ENCODE results near the gene MINDY4. TPM values are rescaled to one million over a fixed set of nuclear protein-coding genes. Genes with fewer than 3 reads are reported as not detected.

The MINDY4 gene
- polyA plus RNA-seq, 3 donors, result 0.15 to 0.17 TPM; not detected in 1

GRCh38 chr7:30899066-30899465, 127.8 kb downstream of the MINDY4 start:
- Histone ChIP-seq H4K20me1 (ENCODE audit: insufficient read depth, low read length) (no peaks in the 10 kb centered on the region), H3K4me3 (replicated peaks in 1 of 3; ENCODE audit: low read depth in 2 of 3, low read length in 3 of 3) (no peak overlapping the region), H3K27me3 (ENCODE audit: control insufficient read depth in 2 of 2, insufficient read depth in 2 of 2, low read length in 2 of 2) (no peaks in the 10 kb centered on the region), H3K9me3 (replicated peaks in 1 of 2; ENCODE audit: control insufficient read depth in 1 of 2, insufficient read depth in 1 of 2, low read length in 2 of 2) (no peaks in the 10 kb centered on the region), H2AFZ (ENCODE audit: insufficient read depth, low read depth, low read length, poor library complexity, severe bottlenecking) (no peak overlapping the region), H3K9ac (ENCODE audit: insufficient read depth, low read length, poor library complexity, severe bottlenecking) (no peak overlapping the region), H3K36me3 (replicated peaks in 1 of 2; ENCODE audit: control insufficient read depth in 1 of 2, insufficient read depth in 2 of 2, low read length in 2 of 2) (no peaks in the 10 kb centered on the region), H3K4me1 (ENCODE audit: control insufficient read depth in 1 of 2, insufficient read depth in 2 of 2, low read length in 2 of 2) (no peaks in the 10 kb centered on the region), H3K4me2 (replicated peaks; ENCODE audit: extremely low read depth, low read length, poor library complexity, severe bottlenecking) (no peak overlapping the region), H3K27ac (ENCODE audit: low read depth in 1 of 2, low read length in 2 of 2) (no peak overlapping the region), H3K79me2 (ENCODE audit: insufficient read depth, low read length) (no peaks in the 10 kb centered on the region)
- intact Hi-C loops (cut with micrococcal nuclease), result no loop called here
- Mint-ChIP-seq H3K4me1 (no peaks in the 10 kb centered on the region), H3K27ac (peak overlapping the region in 1 of 7 donors; percentile 85), H3K36me3 (no peaks in the 10 kb centered on the region), H3K4me3 (no peak overlapping the region), H3K9me3 (peaks cover 0 to 2% (median 0%) of the 10 kb centered on the region in 7 donors), H3K27me3 (ENCODE audit: low read depth in 3 of 3) (peaks cover 3 to 4% (median 3%) of the 10 kb centered on the region in 3 donors)
- no peak for DNase-seq
- no peak for TF ChIP-seq CTCF (IDR thresholded peaks at IDR 0.05)
- 86% methylated on average over 2 of the region's 7 CpGs for WGBS (ENCODE audit: insufficient coverage)

GRCh38 chr7:30899630-30900029, 128.4 kb downstream of the MINDY4 start:
- H3K27ac ChIP-seq (ENCODE audit: low read depth in 1 of 2, low read length in 2 of 2), result no peak overlapping the region
- H2AFZ ChIP-seq (ENCODE audit: insufficient read depth, low read depth, low read length, poor library complexity, severe bottlenecking), result no peak overlapping the region
- H3K27me3 Mint-ChIP-seq (ENCODE audit: low read depth in 3 of 3), result peaks cover 3 to 4% (median 3%) of the 10 kb centered on the region in 3 donors
- peak overlapping the region in 1 of 7 donors; percentile 38 for H3K27ac Mint-ChIP-seq
- no peak overlapping the region for H3K4me3 ChIP-seq (replicated peaks in 1 of 3; ENCODE audit: low read depth in 2 of 3, low read length in 3 of 3)
- no peaks in the 10 kb centered on the region for H3K27me3 ChIP-seq (ENCODE audit: control insufficient read depth in 2 of 2, insufficient read depth in 2 of 2, low read length in 2 of 2)
- 90% methylated on average over 4 of the region's 6 CpGs for WGBS (ENCODE audit: insufficient coverage)
- H3K36me3 ChIP-seq (replicated peaks in 1 of 2; ENCODE audit: control insufficient read depth in 1 of 2, insufficient read depth in 2 of 2, low read length in 2 of 2), result no peaks in the 10 kb centered on the region
- H3K4me3 Mint-ChIP-seq, result no peak overlapping the region
- no peaks in the 10 kb centered on the region for H3K4me1 ChIP-seq (ENCODE audit: control insufficient read depth in 1 of 2, insufficient read depth in 2 of 2, low read length in 2 of 2)
- H3K9ac ChIP-seq (ENCODE audit: insufficient read depth, low read length, poor library complexity, severe bottlenecking), result no peak overlapping the region
- no peaks in the 10 kb centered on the region for H3K36me3 Mint-ChIP-seq
- no peak overlapping the region for H3K4me2 ChIP-seq (replicated peaks; ENCODE audit: extremely low read depth, low read length, poor library complexity, severe bottlenecking)
- no peaks in the 10 kb centered on the region for H3K4me1 Mint-ChIP-seq
- H3K9me3 Mint-ChIP-seq, result peaks cover 0 to 2% (median 0%) of the 10 kb centered on the region in 7 donors
- DNase-seq, result no peak
- intact Hi-C loops (cut with micrococcal nuclease), result no loop called here
- H3K9me3 ChIP-seq (replicated peaks in 1 of 2; ENCODE audit: control insufficient read depth in 1 of 2, insufficient read depth in 1 of 2, low read length in 2 of 2), result no peaks in the 10 kb centered on the region
- no peaks in the 10 kb centered on the region for H4K20me1 ChIP-seq (ENCODE audit: insufficient read depth, low read length)
- H3K79me2 ChIP-seq (ENCODE audit: insufficient read depth, low read length), result no peaks in the 10 kb centered on the region
- TF ChIP-seq CTCF (IDR thresholded peaks at IDR 0.05), result no peak
